Stimulated activated CD4-positive, alpha-beta T cell treated with anti-CD3 and anti-CD28 coated beads, Interleukin-2, amount 100 ng/mL, for 24 hours (primary cell): Measurements from ENCODE around the gene RUNX1.

Experiments
- DNase-seq, 2 donors: peaks; one replicate each; pipeline ENCODE4 v3.0.0-alpha.2; 2020

RUNX1 gene

DNA sequence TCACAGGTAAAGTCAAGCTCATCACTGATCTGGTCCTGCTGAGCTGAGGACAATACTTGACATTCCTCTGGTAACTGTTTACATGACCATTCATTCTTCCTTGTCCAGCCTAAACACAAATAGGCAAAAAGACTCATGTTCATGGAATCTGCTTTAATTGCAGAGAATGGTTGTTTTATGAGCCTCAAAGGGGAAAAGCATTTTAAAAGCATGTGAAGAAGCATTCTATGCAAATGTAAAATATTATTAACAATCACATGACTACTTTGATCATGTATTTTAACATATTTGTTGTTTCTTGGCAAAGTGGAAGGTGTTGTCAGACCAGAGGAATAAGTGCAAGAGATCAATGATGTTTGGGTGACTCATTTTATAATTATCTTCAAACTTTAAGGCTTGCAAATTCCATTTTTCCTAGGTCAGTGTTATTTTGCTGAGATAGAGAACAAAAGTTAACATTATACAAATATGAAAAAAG, 133.7 kb downstream of the RUNX1 start:
- DNase-seq: no peak

DNA sequence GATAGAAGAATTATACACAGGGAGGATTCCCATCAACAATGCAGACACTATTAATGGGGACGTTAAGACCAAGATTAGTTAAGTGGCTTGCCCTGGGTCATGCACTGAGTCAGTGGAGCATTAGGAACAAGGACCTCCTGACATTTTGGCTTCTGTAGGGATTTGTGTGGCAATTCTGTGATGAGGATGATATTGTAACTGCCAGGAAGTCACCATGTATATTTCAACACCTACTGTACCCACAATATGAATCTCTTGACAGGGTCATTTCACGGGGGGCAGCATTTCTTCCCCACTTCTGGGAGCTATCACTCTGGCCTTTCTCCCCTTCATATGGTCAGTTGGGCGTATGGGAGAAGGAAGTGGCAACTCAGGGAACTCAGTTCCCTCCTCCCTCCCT, 134.9 kb downstream of the RUNX1 start:
- DNase-seq: no peak

DNA sequence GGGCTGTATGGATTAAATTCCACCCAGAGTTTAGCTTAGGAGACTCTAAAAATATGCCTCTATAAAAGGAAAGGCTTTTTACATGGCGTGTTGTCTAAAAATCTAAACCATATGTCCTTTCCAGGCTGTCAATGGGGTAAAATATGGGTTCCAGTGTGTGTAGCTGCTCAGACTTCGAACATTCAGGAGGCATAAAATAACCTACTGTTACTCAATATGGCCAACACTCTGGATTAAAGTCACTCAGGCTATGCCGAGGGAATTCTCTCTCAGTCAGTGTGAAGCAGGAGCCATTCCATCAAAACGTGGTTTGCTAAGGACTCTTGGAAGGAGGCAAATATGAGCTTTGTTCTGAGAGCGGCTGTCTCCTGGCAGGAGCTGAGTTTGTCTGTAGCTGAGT, 135.3 kb downstream of the RUNX1 start:
- no peak for DNase-seq

DNA sequence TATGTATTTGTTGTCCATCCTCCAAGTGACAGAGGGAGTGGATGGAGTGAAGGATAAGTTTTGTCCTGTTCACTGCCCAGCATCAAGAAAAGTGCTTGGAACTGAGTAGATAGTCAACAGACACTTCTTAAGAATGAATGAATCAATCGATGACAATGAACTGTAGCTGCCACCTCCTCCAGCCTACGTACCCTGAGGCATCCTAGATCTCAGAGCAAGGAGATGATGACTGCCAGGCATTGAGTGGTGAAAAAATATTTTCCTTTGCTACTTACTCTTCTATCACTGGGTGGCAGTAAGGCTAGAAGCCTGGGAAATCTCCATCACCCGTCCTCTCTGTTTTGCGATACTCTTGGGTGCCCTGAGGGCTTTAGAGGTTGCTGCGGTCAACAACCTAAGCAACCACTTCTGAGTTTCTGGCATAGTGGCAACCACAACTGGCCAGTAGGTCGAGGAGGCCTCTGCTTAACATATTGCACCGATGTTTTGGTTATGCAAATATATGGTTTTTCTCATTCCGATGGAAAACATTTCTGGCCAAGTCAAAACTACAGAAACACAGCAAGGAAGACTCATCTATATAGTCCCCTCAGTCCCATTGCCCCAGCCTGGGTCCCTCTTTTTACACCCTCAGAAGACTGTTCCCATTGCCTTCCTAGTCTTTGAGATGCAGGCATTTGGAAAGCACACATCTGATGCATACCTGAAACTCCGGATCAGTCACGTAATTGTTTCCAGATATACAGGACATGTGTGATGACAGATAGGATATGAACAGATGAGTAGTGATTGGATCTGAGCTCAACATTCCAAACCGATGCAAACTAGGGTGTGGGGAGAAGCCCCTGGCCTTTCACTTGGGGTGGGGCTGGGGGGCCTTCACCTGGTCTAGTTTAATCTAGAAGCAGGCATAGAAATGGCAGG, 136.8 kb downstream of the RUNX1 start:
- DNase-seq: peak in 1 of 2 donors; percentile 15

DNA sequence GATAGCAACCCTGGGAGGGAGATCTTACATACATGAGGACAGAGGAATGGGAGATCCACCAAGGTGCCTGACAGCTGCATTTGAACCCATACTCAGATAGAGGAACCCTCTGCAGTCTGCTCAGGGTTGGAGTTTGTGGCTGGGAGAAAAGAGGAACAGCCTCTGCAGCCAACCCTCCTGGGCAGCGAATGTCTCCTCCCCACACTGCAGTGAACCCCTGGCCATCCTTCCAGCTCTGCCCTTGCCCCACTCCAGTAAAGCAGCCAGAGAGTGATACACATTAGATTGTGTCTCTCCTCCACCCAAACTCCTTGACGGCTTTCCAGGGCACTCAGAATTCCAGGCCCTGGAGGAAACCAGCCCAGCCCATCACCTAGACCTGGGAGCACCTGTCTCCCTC, 137.7 kb downstream of the RUNX1 start:
- peak in 1 of 2 donors; percentile 8 for DNase-seq

DNA sequence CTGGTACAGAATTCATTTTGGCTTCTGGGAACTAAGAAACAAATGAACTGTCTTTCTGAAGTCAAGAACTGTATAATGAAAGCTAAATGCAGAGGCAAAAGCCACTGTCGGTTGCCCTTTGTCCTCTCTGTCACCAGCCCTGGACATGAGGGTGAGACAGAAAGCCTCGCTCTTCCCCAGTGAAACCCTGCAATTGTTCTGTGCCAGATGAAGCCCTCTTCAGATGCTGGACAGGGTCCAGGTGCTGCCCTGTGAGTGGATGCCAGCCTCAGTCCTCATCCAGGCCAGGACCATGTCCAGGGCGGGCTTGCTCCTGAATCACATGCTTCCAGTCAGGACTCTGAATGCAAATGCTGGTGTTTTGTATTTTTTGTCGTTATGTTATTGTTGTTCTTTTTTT, 138.7 kb downstream of the RUNX1 start:
- no peak for DNase-seq

DNA sequence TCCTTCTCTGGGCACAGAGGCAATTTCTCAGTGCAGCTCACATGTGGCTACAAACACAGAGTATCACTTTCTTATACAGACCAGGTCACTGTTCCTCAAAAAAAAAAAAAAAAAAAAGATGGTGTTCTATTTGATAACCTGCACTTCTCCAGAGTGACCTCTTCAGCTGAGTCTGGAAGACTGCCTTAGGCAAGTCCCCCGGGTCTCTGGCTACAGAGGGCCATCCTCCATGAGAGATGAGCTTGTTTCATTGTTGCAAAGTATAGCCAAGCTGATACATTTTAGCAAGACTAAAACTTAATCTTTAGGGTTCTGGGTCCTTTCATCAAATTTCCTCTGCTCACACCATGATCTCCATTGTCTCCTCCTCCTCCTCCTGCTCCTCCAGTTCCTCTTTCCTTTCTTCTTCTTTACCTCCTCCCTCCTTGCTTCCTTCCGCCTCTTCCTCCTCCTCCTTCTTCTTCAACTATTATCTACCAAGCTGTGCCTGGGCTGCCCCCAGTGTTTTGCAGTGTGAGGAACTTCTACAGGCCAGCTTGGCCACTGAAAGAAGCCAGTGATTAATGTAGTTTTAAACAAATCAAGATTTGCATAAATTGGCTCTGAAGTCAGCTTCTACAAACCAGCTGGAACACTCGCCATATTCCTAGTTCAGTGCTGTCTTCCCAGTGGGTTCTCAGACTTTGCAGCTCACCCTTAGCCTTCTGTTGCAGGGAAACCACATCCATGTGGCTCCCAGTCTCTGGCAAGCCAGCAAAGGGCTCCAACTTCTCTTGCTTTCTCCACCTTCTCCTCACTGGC, 139.4 kb downstream of the RUNX1 start:
- no peak for DNase-seq

DNA sequence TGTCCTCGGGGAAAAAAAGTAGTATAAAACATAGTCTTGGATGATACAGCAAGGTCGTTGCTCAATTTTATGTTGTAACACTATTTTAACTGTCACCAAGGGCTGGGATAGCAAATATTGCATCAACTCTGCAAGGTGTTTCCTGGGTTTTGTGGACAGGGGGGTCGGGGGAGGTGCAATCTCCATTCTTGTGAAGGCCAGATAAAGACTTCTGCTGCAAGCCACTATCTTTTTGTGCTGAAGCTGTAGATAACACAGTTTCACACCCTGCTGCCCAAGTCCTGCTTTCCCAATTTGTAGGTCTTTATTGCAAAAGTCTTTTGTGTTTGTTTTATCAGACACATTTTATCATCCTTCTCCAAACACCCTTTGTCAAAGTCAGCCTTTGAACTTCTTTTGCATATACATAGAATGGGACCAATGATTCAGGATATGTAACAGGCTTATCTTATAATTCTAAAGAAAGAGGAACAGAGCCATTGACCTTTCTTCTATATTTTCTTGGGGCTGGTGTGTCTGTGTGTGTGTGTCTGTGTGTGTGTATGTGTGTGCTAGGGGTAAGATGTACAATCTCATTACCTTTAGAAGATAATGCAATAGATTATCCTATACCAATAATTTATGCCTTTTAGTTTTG, 140.6 kb downstream of the RUNX1 start:
- DNase-seq: peak in 1 of 2 donors; percentile 15

DNA sequence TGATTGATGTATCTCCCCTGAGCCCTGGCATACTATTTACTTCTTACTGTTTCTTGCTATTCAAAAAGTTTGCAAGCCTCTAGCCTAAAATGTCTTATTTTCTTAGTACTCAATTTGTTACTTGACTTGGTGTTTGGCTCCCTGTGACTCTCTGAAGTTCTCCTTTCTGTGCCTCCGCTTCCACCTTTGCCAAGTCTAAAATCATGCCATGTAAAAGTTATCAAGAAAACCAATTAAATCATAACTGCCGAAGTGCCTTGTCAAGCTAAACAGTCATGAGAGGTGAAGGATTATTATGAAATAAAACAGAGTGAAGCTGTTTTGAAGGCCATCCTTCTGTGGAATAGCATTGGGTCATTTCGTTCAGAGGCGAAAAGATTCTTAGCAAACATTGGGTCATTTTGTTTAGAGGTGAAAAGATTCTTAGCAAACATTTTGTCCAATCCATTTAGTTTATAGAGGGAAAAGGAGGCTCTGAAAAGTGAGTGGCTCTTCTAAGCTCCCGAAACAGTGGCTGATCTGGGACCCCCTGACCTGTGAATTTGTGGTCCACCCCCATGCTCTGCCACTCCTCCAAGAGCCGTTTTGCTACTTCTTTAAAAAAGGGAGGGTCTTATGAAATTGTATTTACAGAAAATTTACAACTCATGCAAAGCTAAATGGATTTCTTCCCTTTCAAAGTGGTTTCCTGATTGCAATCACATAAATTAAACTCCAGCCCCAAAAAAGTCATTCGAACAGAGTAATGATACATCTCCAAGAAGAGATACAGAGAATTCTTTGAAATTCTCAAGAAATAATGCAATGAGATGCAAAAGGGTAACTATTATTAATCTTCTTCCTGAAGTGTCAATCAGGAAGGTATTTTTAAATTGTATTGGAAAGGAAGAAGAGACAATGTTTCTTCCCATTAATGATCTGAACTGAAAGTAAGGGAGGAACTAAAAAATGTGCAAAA, 141.4 kb downstream of the RUNX1 start:
- peak in 1 of 2 donors; percentile 11 for DNase-seq

DNA sequence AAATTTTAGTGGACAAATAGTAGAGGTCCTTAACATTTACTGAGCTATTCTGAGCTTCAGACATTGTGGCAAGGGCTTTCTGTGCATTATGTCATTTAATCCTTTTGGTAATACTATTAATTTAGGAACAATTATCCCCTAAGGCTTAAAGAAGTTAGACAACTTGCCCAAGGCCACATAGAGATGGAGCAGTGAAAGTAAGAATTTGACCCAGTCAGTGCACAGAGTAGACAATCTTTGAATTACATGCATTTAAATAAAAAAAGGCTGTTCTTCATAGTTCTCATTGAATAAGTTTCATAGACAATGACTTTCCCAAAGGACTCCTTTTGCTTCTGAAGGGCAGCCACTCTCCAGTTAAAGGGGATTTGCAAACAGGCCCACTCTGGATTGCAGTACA, 142.7 kb downstream of the RUNX1 start:
- DNase-seq: no peak

DNA sequence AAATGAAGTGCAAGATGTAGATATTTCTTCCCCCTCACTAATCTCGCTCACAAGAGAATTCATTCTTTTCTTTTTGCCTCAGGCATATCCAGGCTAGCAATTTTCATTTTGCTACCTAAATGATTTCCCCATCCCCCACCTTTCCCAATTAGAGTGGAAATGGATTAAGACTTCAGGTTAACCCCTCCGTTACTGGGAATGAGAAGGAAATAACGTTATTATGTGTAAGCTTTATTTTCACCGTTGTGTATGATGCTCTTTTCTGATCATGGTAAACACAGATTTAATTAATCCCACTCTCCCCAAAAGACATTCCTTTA, 143.9 kb downstream of the RUNX1 start:
- no peak for DNase-seq

DNA sequence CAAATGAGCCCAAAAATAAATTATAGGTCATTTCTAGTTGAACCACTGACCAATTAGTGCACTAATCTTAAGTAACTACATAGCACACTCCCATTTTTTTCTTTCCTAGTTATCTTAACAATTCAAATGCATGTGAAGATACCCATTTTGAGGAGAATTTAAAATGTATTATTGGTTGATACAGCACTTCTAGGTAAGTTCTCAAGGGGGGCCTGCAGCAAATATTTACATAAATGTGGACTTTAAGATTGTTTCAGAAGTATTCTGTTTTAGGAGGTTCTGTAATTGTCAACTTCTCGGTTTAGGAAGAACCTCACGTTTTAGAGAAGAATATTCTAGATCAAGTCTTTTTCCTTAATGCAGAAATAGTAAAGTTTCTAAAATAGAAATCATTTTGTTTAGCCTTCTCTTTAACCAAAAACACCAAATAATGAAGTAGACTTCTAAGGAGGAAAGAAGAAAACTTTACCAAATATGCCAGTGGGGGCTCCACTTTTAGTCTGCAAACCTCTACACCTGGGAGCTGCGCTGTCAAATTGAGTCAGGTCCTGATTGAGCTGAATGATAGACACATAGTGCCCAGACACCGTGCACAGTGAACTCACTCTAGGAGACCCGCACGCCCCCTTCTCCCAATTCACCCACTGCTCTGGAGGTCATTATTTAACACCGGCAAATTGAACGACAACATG, 144.4 kb downstream of the RUNX1 start:
- DNase-seq: no peak

DNA sequence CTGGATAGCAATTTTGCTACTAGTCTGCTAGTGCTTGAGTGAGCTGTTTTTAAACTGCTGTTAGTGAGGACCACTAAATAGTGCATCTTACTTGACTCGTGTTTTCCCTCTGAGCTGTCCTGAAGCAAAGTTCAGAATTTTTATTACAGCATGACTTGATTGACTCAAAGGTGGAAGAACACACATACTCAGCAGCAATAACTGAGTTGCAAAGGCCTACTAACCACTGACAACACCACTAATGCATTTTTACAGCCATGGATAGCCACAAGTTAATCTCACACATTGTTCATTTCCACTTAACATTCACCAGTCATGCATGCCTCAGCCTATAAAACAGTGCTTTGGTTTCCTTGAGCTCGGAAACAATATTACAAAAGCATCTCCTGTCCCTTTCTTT, 148.7 kb downstream of the RUNX1 start:
- DNase-seq: no peak

DNA sequence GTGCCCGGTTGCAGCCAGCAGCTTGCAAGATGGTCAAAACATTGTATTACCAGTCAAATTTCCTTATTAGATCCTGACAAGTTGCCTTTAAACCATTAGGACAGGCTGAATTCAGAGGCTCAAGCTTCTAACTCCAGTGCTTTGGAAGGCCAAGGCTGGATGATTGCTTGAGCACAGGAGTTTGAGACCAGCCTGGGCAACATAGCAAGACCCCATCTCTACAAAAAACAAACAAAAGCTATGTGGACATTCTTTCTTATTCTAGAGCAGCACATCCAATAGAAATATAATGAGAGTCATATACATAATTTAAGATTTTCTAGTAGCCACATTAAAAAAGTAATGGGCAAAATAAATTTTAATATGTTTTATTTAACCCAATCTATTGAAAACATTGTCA, 149.3 kb downstream of the RUNX1 start:
- no peak for DNase-seq

DNA sequence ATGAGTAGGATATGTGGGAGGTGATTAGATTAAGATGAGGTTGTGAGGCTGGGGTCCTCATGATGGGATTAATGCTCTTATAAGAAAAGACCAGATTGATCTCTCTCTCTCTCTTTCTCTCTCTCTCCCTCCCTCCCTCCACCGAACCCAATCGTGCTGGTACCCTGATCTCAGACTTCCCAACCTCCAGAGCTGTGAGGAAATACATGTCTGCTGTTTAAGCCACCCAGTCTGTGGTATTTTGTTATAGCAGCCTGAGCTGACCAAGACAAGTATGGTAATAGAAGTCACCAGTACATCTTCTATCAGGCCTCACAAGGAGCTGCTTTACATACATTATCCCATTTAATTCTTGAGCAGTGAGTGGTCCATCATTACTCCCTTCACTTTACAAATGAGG, 149.8 kb downstream of the RUNX1 start:
- DNase-seq: peak in 1 of 2 donors; percentile 9

DNA sequence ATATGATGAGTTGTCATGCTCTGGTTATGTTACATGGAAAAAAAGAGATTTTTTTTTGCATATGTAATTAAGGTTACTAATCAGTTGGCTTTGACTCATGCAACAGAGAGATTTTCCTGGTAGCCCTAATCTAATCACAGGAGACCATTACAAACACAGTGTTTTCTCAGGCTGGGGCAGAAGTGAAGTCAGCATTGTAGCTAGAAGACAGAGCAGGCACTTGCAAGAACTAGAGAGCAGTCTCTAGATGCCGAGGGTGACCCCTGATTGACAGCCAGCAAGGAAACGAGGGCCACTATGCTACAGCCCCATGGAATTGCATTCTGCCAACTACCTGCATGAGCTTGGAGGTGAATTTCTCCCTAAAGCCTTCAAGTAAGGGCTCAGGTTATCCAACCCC, 151.3 kb downstream of the RUNX1 start:
- DNase-seq: peak; percentile 10 to 19

DNA sequence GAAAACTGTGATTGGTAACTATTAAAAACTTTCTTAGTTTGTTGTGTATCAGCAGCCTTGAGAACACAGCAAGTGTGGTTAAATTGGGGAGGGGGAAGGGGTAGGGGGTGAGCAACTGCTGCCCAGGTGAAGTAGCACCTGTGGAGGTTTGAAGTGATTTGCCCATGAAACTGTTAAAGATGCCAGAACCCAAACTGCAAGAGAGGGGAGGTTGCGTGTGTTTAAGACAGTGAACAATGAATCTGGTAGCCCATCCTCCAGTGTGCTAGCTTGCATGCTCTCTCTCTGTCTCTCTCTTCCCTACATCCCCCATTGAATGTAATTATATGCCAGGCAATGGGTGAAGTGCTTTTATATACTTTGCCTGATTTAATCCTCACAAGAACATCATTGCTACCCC, 154.7 kb downstream of the RUNX1 start:
- peak in 1 of 2 donors; percentile 11 for DNase-seq

DNA sequence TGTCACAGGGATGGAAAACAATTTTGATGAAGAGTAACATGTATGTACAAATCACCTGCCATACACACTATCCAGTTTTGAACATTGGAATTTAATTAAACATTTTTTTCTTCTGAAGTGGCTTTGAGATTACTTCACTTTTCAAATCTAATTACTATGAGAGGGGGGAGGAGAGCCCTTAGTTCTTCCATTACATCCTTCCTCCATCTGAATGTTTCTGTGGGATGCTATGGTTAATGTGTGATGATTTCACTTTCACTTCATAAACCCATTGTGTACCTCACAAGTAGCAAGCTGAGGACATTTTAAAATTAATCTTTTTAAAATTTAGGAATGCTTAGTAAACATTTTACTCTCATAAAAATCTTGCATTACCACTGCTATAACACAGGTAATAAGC, 156.9 kb downstream of the RUNX1 start:
- no peak for DNase-seq

DNA sequence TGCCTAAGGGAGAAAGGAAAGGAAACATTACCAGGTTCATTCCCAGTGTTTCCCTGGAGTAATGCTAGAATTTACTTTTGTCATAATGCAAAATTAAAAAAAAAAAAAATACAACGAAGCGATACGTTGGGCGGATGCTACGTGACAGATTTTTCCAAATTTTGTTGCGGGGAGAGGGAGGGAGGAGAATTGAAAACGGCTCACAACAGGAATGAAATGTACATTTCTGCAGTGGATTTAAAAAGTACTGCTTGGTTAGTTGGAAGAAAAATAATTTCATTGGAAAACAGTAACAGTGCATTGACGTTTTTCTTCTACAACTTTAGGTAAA, 157.5 kb downstream of the RUNX1 start:
- no peak for DNase-seq

DNA sequence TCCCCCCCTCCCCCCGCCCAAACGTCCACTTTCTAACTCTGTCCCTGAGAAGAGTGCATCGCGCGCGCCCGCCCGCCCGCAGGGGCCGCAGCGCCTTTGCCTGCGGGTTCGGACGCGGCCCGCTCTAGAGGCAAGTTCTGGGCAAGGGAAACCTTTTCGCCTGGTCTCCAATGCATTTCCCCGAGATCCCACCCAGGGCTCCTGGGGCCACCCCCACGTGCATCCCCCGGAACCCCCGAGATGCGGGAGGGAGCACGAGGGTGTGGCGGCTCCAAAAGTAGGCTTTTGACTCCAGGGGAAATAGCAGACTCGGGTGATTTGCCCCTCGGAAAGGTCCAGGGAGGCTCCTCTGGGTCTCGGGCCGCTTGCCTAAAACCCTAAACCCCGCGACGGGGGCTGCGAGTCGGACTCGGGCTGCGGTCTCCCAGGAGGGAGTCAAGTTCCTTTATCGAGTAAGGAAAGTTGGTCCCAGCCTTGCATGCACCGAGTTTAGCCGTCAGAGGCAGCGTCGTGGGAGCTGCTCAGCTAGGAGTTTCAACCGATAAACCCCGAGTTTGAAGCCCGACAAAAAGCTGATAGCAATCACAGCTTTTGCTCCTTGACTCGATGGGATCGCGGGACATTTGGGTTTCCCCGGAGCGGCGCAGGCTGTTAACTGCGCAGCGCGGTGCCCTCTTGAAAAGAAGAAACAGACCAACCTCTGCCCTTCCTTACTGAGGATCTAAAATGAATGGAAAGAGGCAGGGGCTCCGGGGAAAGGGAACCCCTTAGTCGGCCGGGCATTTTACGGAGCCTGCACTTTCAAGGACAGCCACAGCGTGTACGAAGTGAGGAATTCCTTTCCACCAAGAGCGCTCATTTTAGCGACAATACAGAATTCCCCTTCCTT, 158.1 kb downstream of the RUNX1 start:
- peak; percentile 15 to 27 for DNase-seq

DNA sequence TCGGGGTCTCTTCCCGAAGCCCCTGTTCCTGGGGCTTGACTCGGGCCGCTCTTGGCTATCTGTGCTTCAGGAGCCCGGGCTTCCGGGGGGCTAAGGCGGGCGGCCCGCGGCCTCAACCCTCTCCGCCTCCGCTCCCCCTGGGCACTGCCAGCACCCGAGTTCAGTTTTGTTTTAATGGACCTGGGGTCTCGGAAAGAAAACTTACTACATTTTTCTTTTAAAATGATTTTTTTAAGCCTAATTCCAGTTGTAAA, 158.7 kb downstream of the RUNX1 start:
- DNase-seq: no peak
